ENCODE data around the gene GAB3. TPM values are rescaled to one million over a fixed set of nuclear protein-coding genes. Genes with fewer than 3 reads are reported as not detected.

Gene GAB3
- total and polyA plus RNA-seq, 2 donors (not counting 3 experiments of a cell fraction or from before 2014, with no cell fraction given), result 6.0 to 6.2 TPM

GRCh38 chrX:154727871-154728270 is 23.0 kb downstream of the GAB3 start:
- TF ChIP-seq CTCF (IDR thresholded peaks at IDR 0.05; ENCODE audit: extremely low read depth in 1 of 2, insufficient read depth in 1 of 2, low read depth in 1 of 2, low read length in 2 of 2) (no peak), POLR2AphosphoS5 (IDR thresholded peaks at IDR 0.05; ENCODE audit: insufficient read depth, low read depth, low read length) (peak; percentile 52), FOS (IDR thresholded peaks at IDR 0.05; ENCODE audit: borderline replicate concordance, insufficient read depth, low read length) (peak; percentile 24), EZH2 (IDR thresholded peaks at IDR 0.05; ENCODE audit: borderline replicate concordance, low read depth, low read length, severe bottlenecking) (no peak), JUN (IDR thresholded peaks at IDR 0.05; ENCODE audit: borderline replicate concordance, insufficient read depth, insufficient read length, low read depth) (peak; percentile 78), GATA2 (IDR thresholded peaks at IDR 0.05; ENCODE audit: insufficient read depth, insufficient read length, low read depth, low read length) (no peak), POLR2A (IDR thresholded peaks at IDR 0.05; ENCODE audit: low read depth, low read length) (peak; percentile 24)
- Histone ChIP-seq H3K4me2 (ENCODE audit: insufficient read depth, low read length) (peak overlapping the region; percentile 40), H3K79me2 (ENCODE audit: control insufficient read depth, insufficient read depth, low read length) (no peaks in the 10 kb centered on the region), H3K9ac (replicated peaks; ENCODE audit: extremely low read depth, insufficient read depth, low read length) (peak overlapping the region; percentile 82), H3K9me3 (replicated peaks; ENCODE audit: control insufficient read depth, insufficient read depth, low read length) (no peaks in the 10 kb centered on the region), H4K20me1 (replicated peaks; ENCODE audit: control insufficient read depth, extremely low read depth, insufficient read depth, low read length) (no peaks in the 10 kb centered on the region), H3K27me3 (ENCODE audit: control insufficient read depth in 2 of 2, insufficient read depth in 2 of 2, low read length in 2 of 2) (no peaks in the 10 kb centered on the region), H3K4me1 (ENCODE audit: control insufficient read depth, extremely low read depth, insufficient read depth, low read length) (peaks cover 73% of the 10 kb centered on the region), H3K9me1 (replicated peaks; ENCODE audit: control insufficient read depth, extremely low read depth, insufficient read depth, low read length) (no peaks in the 10 kb centered on the region), H3K36me3 (ENCODE audit: control insufficient read depth in 2 of 2, extremely low read depth in 1 of 2, insufficient read depth in 2 of 2, low read length in 2 of 2) (no peaks in the 10 kb centered on the region), H3K27ac (ENCODE audit: insufficient read depth, low read depth, low read length) (peak overlapping the region; percentile 95), H2AFZ (ENCODE audit: low read depth, low read length) (no peak overlapping the region), H3K4me3 (replicated peaks in 1 of 3; ENCODE audit: insufficient read depth in 1 of 3, low read depth in 1 of 3, low read length in 3 of 3) (peak overlapping the region in 1 of 3 experiments; percentile 12)
- peak; percentile 84 for FAIRE-seq
- no TSS peak for BruUV-seq (replicated peaks)
- ChIA-PET CTCF (interaction anchor here (1.4 kb wide), 1 partner anchor 10 kb away, joined by 7 read pairs; no protein-coding TSS in a partner anchor), POLR2A (no interaction called here)
- peak; percentile 86 for DNase-seq (ENCODE audit: low read depth, low spot score)
- intact Hi-C loops (cut with micrococcal nuclease) (loop anchor here (1.0 kb wide), 1 partner anchor 9 kb away; no protein-coding TSS in a partner anchor), dilution Hi-C loops (cut with MboI; ENCODE audit: extremely low pct_ligation_motif_present, low sequenced_read_pairs) (no loop called here)
